GM19023 (cell line): ENCODE measurements around the gene CD8B.
"Not testable (repeated sequence)": the region's sequence is repeated elsewhere in the genome, so short reads cannot be mapped to it uniquely, and the experiment has no call there.

Experiments used
- ATAC-seq: cut with Tn5 transposase; IDR thresholded peaks from one replicate; pipeline ENCODE4 v1.9.1; 2021; ENCODE audit warnings: mild to moderate bottlenecking, moderate library complexity; ENCODE audit not compliant: unreplicated experiment

CD8B gene

GRCh38 chr2:86861628-86862379 is at the start of gene CD8B:
Gene CD8B, minus strand, starts transcription at chr2:86861886. Its CDS starts 21 bp downstream, at chr2:86861865.
- not testable (repeated sequence) for ATAC-seq

- not testable (repeated sequence) for ATAC-seq
Observed at GRCh38 chr2:86905868-86906267, 44.2 kb upstream of the CD8B start.

GRCh38 chr2:86900687-86901086 is 39.0 kb upstream of the CD8B start:
- ATAC-seq: not testable (repeated sequence)

- not testable (repeated sequence) for ATAC-seq
Observed at GRCh38 chr2:86886026-86886425, 24.3 kb upstream of the CD8B start.

- not testable (repeated sequence) for ATAC-seq
Observed at GRCh38 chr2:86882865-86883264, 21.2 kb upstream of the CD8B start.

- not testable (repeated sequence) for ATAC-seq
Observed at GRCh38 chr2:86882118-86882665, 20.5 kb upstream of the CD8B start.

- not testable (repeated sequence) for ATAC-seq
Observed at GRCh38 chr2:86878986-86879385, 17.3 kb upstream of the CD8B start.

- ATAC-seq: not testable (repeated sequence)
Observed at GRCh38 chr2:86870941-86871340, 9.3 kb upstream of the CD8B start.

GRCh38 chr2:86868895-86869468 is 7.3 kb upstream of the CD8B start:
- not testable (repeated sequence) for ATAC-seq

GRCh38 chr2:86862380-86862703 is 656 bp upstream of the CD8B start:
- ATAC-seq: not testable (repeated sequence)

GRCh38 chr2:86861175-86861574 is 511 bp downstream of the CD8B start:
- ATAC-seq: not testable (repeated sequence)

- not testable (repeated sequence) for ATAC-seq
Observed at GRCh38 chr2:86860573-86860972, 1.1 kb downstream of the CD8B start.

GRCh38 chr2:86857688-86858087 is 4.0 kb downstream of the CD8B start:
- ATAC-seq: not testable (repeated sequence)

GRCh38 chr2:86856498-86856897 is 5.2 kb downstream of the CD8B start:
- ATAC-seq: not testable (repeated sequence)

- not testable (repeated sequence) for ATAC-seq
Observed at GRCh38 chr2:86855981-86856380, 5.7 kb downstream of the CD8B start.

- not testable (repeated sequence) for ATAC-seq
Observed at GRCh38 chr2:86851581-86851980, 10.1 kb downstream of the CD8B start.

GRCh38 chr2:86842607-86843234 is 19.0 kb downstream of the CD8B start:
- ATAC-seq: not testable (repeated sequence)

- ATAC-seq: not testable (repeated sequence)
Observed at GRCh38 chr2:86841330-86841729, 20.4 kb downstream of the CD8B start.

GRCh38 chr2:86839871-86840548 is 21.7 kb downstream of the CD8B start:
- not testable (repeated sequence) for ATAC-seq

- ATAC-seq: not testable (repeated sequence)
Observed at GRCh38 chr2:86839455-86839854, 22.2 kb downstream of the CD8B start.

GRCh38 chr2:86837714-86838113 is 24.0 kb downstream of the CD8B start:
- ATAC-seq: not testable (repeated sequence)
